ENCODE results near the gene ANP32A. TPM values are rescaled to one million over a fixed set of nuclear protein-coding genes. Genes with fewer than 3 reads are reported as not detected.
"Not testable (repeated sequence)": the region's sequence is repeated elsewhere in the genome, so short reads cannot be mapped to it uniquely, and the experiment has no call there.

The ANP32A gene
- total RNA-seq, 1 donor from 2014 or later, result 129 TPM

DNA sequence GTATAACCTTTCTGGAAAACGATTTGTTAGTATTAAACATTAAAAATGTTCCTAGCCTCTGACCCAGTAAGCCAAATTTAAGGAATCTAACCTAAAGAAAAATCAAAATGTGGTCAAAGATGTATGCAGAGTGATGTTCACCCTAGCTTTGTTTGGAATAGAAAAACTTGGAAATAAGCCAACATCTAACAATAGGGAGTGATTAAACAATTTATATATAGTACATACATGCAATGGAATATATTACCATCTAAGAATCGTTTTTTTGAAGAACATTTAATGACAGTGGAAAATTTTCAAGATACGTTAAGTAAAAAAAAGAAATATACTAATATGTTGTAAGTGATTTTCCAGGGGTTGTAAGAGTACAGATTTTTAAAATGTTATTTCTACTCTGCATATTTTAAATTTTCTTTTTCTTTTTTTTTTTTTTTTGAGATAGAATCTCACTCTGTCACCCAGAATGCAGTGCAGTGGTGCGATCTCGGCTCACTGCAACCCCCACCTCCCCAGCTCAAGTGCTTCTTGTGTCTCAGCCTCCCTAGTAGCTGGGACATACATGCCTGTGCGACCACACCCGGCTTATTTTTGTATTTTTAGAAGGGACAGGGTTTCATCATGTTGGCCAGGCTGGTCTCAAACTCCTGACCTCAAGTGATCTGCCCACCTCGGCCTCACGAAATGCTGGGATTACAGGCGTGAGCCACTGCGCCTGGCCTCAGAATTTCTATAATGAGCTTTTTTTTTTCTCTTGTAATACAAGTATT lies 54.9 kb downstream of the ANP32A start:
- Histone ChIP-seq H3K4me1 (no peaks in the 10 kb centered on the region), H3K9me3 (no peaks in the 10 kb centered on the region), H3K27me3 (ENCODE audit: low read depth) (no peaks in the 10 kb centered on the region), H3K27ac (no peak overlapping the region), H3K36me3 (no peaks in the 10 kb centered on the region), H3K4me3 (no peak overlapping the region)
- TF ChIP-seq, protein P1, sequence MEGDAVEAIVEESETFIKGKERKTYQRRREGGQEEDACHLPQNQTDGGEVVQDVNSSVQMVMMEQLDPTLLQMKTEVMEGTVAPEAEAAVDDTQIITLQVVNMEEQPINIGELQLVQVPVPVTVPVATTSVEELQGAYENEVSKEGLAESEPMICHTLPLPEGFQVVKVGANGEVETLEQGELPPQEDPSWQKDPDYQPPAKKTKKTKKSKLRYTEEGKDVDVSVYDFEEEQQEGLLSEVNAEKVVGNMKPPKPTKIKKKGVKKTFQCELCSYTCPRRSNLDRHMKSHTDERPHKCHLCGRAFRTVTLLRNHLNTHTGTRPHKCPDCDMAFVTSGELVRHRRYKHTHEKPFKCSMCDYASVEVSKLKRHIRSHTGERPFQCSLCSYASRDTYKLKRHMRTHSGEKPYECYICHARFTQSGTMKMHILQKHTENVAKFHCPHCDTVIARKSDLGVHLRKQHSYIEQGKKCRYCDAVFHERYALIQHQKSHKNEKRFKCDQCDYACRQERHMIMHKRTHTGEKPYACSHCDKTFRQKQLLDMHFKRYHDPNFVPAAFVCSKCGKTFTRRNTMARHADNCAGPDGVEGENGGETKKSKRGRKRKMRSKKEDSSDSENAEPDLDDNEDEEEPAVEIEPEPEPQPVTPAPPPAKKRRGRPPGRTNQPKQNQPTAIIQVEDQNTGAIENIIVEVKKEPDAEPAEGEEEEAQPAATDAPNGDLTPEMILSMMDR (IDR thresholded peaks at IDR 0.05), result no peak
- DNase-seq (no peak), ATAC-seq (no peak)
- intact Hi-C loops (cut with DNase I), result no loop called here

DNA sequence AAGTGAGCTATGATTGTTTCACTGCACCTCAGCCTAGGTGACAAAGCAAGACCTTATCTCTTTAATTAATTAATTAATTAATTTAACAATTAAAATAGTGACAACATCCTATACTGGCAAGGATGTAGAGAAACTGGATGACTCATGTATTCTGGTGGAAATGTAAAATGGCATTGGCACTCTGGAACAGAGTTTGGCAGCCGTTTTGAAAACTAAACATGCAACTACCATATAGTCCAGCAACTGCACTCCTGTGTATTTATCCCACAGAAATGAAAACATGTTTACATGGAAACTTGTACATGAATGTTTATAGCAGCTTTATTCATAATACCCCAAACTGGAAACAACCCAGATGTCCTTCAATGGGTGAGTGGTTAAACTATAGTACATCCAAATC lies 56.6 kb downstream of the ANP32A start:
- H3K4me3 ChIP-seq, result no peak overlapping the region
- no peak overlapping the region for H3K27ac ChIP-seq
- intact Hi-C loops (cut with DNase I), result no loop called here
- no peaks in the 10 kb centered on the region for H3K9me3 ChIP-seq
- no peaks in the 10 kb centered on the region for H3K4me1 ChIP-seq
- ATAC-seq, result no peak
- no peaks in the 10 kb centered on the region for H3K36me3 ChIP-seq
- no peaks in the 10 kb centered on the region for H3K27me3 ChIP-seq (ENCODE audit: low read depth)
- DNase-seq, result no peak
- TF ChIP-seq, protein P1 (IDR thresholded peaks at IDR 0.05), result no peak

DNA sequence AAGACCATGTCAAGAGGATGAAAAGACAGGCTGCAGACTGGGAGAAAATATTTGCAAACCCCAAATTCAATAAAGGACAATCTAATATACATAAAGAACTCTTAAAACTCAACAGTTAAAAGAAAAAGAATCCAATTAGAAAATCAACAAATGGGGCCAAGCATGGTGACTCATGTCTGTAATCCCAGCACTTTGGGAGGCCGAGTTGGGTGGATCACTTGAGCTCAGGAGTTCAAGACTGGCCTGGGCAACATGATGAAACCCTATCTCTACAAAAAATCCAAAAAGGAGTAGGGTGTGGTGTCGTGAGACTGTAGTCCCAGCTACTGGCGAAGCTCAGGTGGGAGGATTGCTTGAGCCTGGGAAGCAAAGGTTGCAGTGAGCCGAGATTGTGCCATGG lies 57.6 kb downstream of the ANP32A start:
- TF ChIP-seq, protein P1 (IDR thresholded peaks at IDR 0.05), result no peak
- H3K27me3 ChIP-seq (ENCODE audit: low read depth), result no peaks in the 10 kb centered on the region
- ATAC-seq (no peak), DNase-seq (no peak)
- H3K4me1 ChIP-seq, result no peaks in the 10 kb centered on the region
- H3K4me3 ChIP-seq, result no peak overlapping the region
- intact Hi-C loops (cut with DNase I), result no loop called here
- H3K9me3 ChIP-seq, result no peaks in the 10 kb centered on the region
- no peaks in the 10 kb centered on the region for H3K36me3 ChIP-seq
- no peak overlapping the region for H3K27ac ChIP-seq

DNA sequence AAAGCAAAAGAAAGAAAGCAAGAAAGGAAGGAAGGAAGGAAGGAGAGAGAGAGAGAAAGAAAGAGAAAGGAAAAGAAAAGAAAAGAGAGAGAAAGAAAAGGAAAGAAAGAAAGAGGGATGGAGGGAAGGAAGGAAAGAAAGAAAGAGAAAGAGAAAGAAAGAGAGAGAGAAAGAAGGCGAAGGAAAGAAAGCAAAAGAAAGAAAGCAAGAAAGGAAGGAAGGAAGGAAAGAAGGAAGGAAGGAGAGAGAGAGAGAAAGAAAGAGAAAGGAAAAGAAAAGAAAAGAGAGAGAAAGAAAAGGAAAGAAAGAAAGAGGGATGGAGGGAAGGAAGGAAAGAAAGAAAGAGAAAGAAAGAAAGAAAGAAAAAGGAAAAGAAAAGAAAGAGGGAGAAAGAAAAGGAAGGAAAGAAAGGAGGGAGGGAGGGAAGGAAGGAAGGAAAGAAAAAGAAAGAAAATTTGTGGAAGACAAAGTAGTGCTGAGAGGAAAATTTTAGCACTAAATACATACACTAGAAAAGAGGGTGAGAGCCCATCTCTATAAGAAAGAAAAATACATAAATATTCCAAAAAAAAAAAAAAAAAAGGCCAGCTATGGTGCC lies 60.6 kb downstream of the ANP32A start:
- ATAC-seq; intact Hi-C loops (cut with DNase I); H3K9me3 ChIP-seq; H3K4me1 ChIP-seq; H3K27ac ChIP-seq; DNase-seq; H3K4me3 ChIP-seq; H3K36me3 ChIP-seq; H3K27me3 ChIP-seq (ENCODE audit: low read depth): not testable (repeated sequence)

DNA sequence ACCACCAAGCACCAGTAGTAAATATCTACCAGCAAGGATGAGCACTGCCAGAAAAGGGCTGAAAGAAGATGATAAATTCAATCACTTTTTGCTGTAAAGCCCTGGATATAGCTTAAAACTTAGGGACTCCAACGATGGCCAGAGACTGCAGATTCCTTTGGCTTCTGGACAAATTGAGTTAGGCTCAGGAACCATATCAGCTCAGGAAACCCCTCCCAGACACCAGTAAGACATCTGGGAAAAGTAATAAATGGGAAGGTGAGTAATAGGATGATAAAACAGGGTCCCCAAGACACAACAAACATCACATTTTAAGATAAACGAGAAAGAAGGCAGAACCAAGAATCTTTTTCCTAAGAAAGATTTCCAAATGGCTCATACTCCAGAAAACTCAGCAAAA lies 65.0 kb downstream of the ANP32A start:
- intact Hi-C loops (cut with DNase I), result no loop called here

DNA sequence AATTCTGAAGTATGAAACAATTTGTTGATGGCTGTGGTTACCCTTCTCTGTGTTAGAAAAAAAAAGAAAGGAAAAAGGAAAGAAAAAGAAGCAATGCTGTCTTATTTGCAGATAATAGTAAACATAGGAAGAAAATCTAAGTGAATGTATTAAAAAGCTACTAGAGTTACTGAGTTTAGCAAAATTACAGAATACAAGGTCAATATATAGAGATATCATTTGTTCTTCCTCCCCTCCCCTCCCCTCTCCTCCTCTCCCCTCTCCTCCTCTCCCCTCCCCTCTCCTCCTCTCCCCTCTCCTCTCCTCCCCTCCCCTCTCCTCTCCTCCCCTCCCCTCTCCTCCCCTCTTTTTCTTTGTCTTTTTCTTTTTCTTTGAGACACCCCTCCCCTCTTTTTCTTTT lies 69.1 kb downstream of the ANP32A start:
- Histone ChIP-seq H3K4me3 (no peak overlapping the region), H3K36me3 (no peaks in the 10 kb centered on the region), H3K27ac (no peak overlapping the region), H3K9me3 (no peaks in the 10 kb centered on the region), H3K27me3 (ENCODE audit: low read depth) (no peaks in the 10 kb centered on the region), H3K4me1 (no peaks in the 10 kb centered on the region)
- intact Hi-C loops (cut with DNase I), result no loop called here
- no peak for DNase-seq
- no peak for ATAC-seq
- TF ChIP-seq, protein P1 (IDR thresholded peaks at IDR 0.05), result no peak

More for the DNA sequence above, 65.0 kb downstream of the ANP32A start:
- H3K9me3 ChIP-seq, result no peaks in the 10 kb centered on the region
- no peaks in the 10 kb centered on the region for H3K4me1 ChIP-seq
- H3K27me3 ChIP-seq (ENCODE audit: low read depth), result no peaks in the 10 kb centered on the region
- no peak for DNase-seq
- H3K27ac ChIP-seq, result no peak overlapping the region
- TF ChIP-seq, protein P1 (IDR thresholded peaks at IDR 0.05), result no peak
- no peaks in the 10 kb centered on the region for H3K36me3 ChIP-seq
- H3K4me3 ChIP-seq, result no peak overlapping the region
- no peak for ATAC-seq
